Neural progenitor cell (in vitro differentiated cells): Measurements from ENCODE around the gene NCKAP5L. TPM values are rescaled to one million over a fixed set of nuclear protein-coding genes. Genes with fewer than 3 reads are reported as not detected.

ENCODE experiments used
- DNase-seq: peaks from one replicate; pipeline ENCODE4 v3.0.0-alpha.2; 2016; ENCODE audit warnings: low spot score
- H2AFZ ChIP-seq: fragments of 200-600 bp; sonication (generic); replicated peaks from 2 replicates; pipeline ENCODE4 v1.6.1; 2016; ENCODE audit warnings: antibody characterized with exemption
- H3F3A ChIP-seq: fragments of 200-600 bp; sonication (generic); 2 replicates; pipeline ENCODE4 v1.6.1; 2016; ENCODE audit warnings: antibody characterized with exemption, low read depth
- H3K27ac ChIP-seq: fragments of 200-600 bp; sonication (generic); 2 replicates; pipeline ENCODE4 v1.5.1; 2016; ENCODE audit warnings: mild to moderate bottlenecking
- H3K27me3 ChIP-seq: fragments of 200-600 bp; sonication (generic); 2 replicates; pipeline ENCODE4 v1.6.1; 2016; ENCODE audit warnings: mild to moderate bottlenecking, moderate library complexity
- H3K36me3 ChIP-seq: fragments of 200-600 bp; sonication (generic); 2 replicates; pipeline ENCODE4 v1.5.1; 2016
- H3K4me1 ChIP-seq: fragments of 200-600 bp; sonication (generic); 2 replicates; pipeline ENCODE4 v1.6.1; 2016; ENCODE audit warnings: mixed run types
- H3K4me2 ChIP-seq: fragments of 200-600 bp; sonication (generic); 2 replicates; pipeline ENCODE4 v1.6.1; 2016
- H3K4me3 ChIP-seq: fragments of 200-600 bp; sonication (generic); 2 replicates; pipeline ENCODE4 v1.5.1; 2016
- H3K79me2 ChIP-seq: fragments of 200-600 bp; sonication (generic); 2 replicates; pipeline ENCODE4 v1.6.1; 2016; ENCODE audit warnings: low read depth
- H3K9ac ChIP-seq: fragments of 200-600 bp; sonication (generic); 2 replicates; pipeline ENCODE4 v1.6.1; 2016
- H3K9me3 ChIP-seq: fragments of 200-600 bp; sonication (generic); 2 replicates; pipeline ENCODE4 v1.5.1; 2016; ENCODE audit warnings: low read depth
- H4K20me1 ChIP-seq: fragments of 200-600 bp; sonication (generic); 2 replicates; pipeline ENCODE4 v1.6.1; 2016; ENCODE audit warnings: low read depth
- H3K27ac Mint-ChIP-seq: 3 replicates; pipeline ENCODE4 v1.8.0; 2021; ENCODE audit warnings: mixed read lengths
- H3K27me3 Mint-ChIP-seq: 2 replicates; pipeline ENCODE4 v1.8.0; 2022; ENCODE audit warnings: low read depth, mild to moderate bottlenecking, inconsistent platforms, moderate library complexity, mixed read lengths; ENCODE audit not compliant: insufficient read depth
- H3K36me3 Mint-ChIP-seq: 3 replicates; pipeline ENCODE4 v1.8.0; 2021; ENCODE audit warnings: mixed read lengths
- H3K4me1 Mint-ChIP-seq: 3 replicates; pipeline ENCODE4 v1.8.0; 2021; ENCODE audit warnings: mixed read lengths
- H3K4me3 Mint-ChIP-seq: 3 replicates; pipeline ENCODE4 v1.8.0; 2021; ENCODE audit warnings: mild to moderate bottlenecking, moderate library complexity, mixed read lengths
- H3K9me3 Mint-ChIP-seq: 3 replicates; pipeline ENCODE4 v1.8.0; 2020; ENCODE audit warnings: mixed read lengths
- CTCF ChIP-seq: fragments of 200-600 bp; sonication (generic); IDR thresholded peaks from 2 replicates; pipeline ENCODE4 v1.5.1; 2017; ENCODE audit warnings: antibody characterized with exemption, mild to moderate bottlenecking
- EZH2 ChIP-seq: fragments of 200-600 bp; sonication (generic); IDR thresholded peaks from 2 replicates; pipeline ENCODE4 v1.6.1; 2017; ENCODE audit warnings: antibody characterized with exemption, mild to moderate bottlenecking, moderate library complexity
- EZH2phosphoT487 ChIP-seq: fragments of 200-600 bp; sonication (generic); IDR thresholded peaks from 2 replicates; pipeline ENCODE4 v1.6.1; 2017; ENCODE audit warnings: antibody characterized with exemption
- total RNA-seq: library from RNA; depleted of rRNA; stranded (reverse); fragments of >200 nt; gene quantifications from 2 replicates; pipeline ENCODE4 v1.2.3, GENCODE V29; 2015; ENCODE audit warnings: low replicate concordance

NCKAP5L gene
- total RNA-seq, 1 donor from 2014 or later, result 5.6 TPM

- no peaks in the 10 kb centered on the region for H3K9me3 Mint-ChIP-seq
- no peak overlapping the region for H3K27ac Mint-ChIP-seq
- TF ChIP-seq CTCF, result no peak
- TF ChIP-seq EZH2, result no peak
- TF ChIP-seq EZH2phosphoT487, result no peak
- H4K20me1 ChIP-seq, result no peaks in the 10 kb centered on the region
- H3K9me3 ChIP-seq, result no peaks in the 10 kb centered on the region
- no peaks in the 10 kb centered on the region for H3K36me3 ChIP-seq
- peaks cover 2% of the 10 kb centered on the region for H3K36me3 Mint-ChIP-seq
- H2AFZ ChIP-seq, result no peak overlapping the region
- H3K79me2 ChIP-seq, result no peaks in the 10 kb centered on the region
- H3K27ac ChIP-seq, result no peak overlapping the region
- H3K27me3 Mint-ChIP-seq, result peaks cover 3% of the 10 kb centered on the region
- no peaks in the 10 kb centered on the region for H3K4me1 ChIP-seq
- H3K4me2 ChIP-seq, result no peak overlapping the region
- no peak for DNase-seq
- H3K4me1 Mint-ChIP-seq, result no peaks in the 10 kb centered on the region
- no peak overlapping the region for H3K9ac ChIP-seq
- no peak overlapping the region for H3K4me3 ChIP-seq
- no peaks in the 10 kb centered on the region for H3K27me3 ChIP-seq
- H3K4me3 Mint-ChIP-seq, result no peak overlapping the region
- no peaks in the 10 kb centered on the region for H3F3A ChIP-seq
Observed at GRCh38 chr12:49792976-49793580, 35.1 kb downstream of the NCKAP5L start.

- peaks cover 5% of the 10 kb centered on the region for H3K27me3 Mint-ChIP-seq
- DNase-seq, result no peak
Observed at GRCh38 chr12:49792181-49792970, 35.8 kb downstream of the NCKAP5L start.

GRCh38 chr12:49791700-49792099 lies 36.5 kb downstream of the NCKAP5L start:
- Histone ChIP-seq H3F3A (no peaks in the 10 kb centered on the region), H2AFZ (no peak overlapping the region), H3K36me3 (peaks cover 5% of the 10 kb centered on the region), H3K9me3 (no peaks in the 10 kb centered on the region), H3K4me2 (no peak overlapping the region), H3K79me2 (no peaks in the 10 kb centered on the region), H4K20me1 (no peaks in the 10 kb centered on the region), H3K4me1 (no peaks in the 10 kb centered on the region), H3K27me3 (no peaks in the 10 kb centered on the region), H3K4me3 (no peak overlapping the region), H3K27ac (no peak overlapping the region), H3K9ac (no peak overlapping the region)
- Mint-ChIP-seq H3K27me3 (peaks cover 5% of the 10 kb centered on the region), H3K4me3 (no peak overlapping the region), H3K36me3 (peaks cover 6% of the 10 kb centered on the region), H3K9me3 (no peaks in the 10 kb centered on the region), H3K27ac (no peak overlapping the region), H3K4me1 (no peaks in the 10 kb centered on the region)
- no peak for TF ChIP-seq EZH2
- TF ChIP-seq EZH2phosphoT487, result no peak
- TF ChIP-seq CTCF, result no peak
- no peak for DNase-seq

More at GRCh38 chr12:49792181-49792970, 35.8 kb downstream of the NCKAP5L start:
- Histone ChIP-seq H3K27ac (no peak overlapping the region), H3K4me3 (no peak overlapping the region), H4K20me1 (no peaks in the 10 kb centered on the region), H3K4me2 (no peak overlapping the region), H3K27me3 (no peaks in the 10 kb centered on the region), H2AFZ (no peak overlapping the region), H3K9ac (no peak overlapping the region), H3K4me1 (no peaks in the 10 kb centered on the region), H3F3A (no peaks in the 10 kb centered on the region), H3K9me3 (no peaks in the 10 kb centered on the region), H3K36me3 (peaks cover 5% of the 10 kb centered on the region), H3K79me2 (no peaks in the 10 kb centered on the region)
- TF ChIP-seq EZH2phosphoT487 (no peak), EZH2 (no peak), CTCF (no peak)
- H3K4me1 Mint-ChIP-seq, result no peaks in the 10 kb centered on the region
- H3K4me3 Mint-ChIP-seq, result no peak overlapping the region
- H3K9me3 Mint-ChIP-seq, result no peaks in the 10 kb centered on the region
- no peak overlapping the region for H3K27ac Mint-ChIP-seq
- H3K36me3 Mint-ChIP-seq, result peaks cover 6% of the 10 kb centered on the region
